Measurements from ENCODE around the gene MYO5B. TPM values are rescaled to one million over a fixed set of nuclear protein-coding genes. Genes with fewer than 3 reads are reported as not detected.

The MYO5B gene
- total RNA-seq, 5 donors from 2014 or later (not counting 1 experiment from before 2014, with no cell fraction given), result 0.09 to 0.72 (median 0.50) TPM; not detected in 2

DNA sequence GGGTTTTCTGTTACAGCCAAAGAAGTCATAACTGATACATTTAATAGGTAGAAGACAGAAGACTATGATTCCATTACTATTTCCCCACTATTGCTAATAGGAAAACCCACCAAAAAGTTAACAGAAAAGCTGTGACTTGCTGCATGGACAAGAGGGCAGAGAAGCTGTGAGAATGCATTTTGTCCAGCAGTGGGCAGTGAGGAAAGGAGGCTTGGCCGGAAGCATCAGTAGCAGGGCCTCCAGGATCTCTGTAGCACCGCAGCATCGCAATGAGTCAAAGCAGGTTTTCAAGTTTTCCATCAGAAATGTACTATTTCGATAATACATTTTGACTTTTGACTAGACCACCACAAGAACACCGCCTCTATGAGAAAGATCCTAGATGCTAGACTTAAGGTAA is 24.9 kb downstream of the MYO5B start:
- H3K9me3 Mint-ChIP-seq, result no peaks in the 10 kb centered on the region
- no peak overlapping the region for H3K4me3 ChIP-seq (ENCODE audit: control insufficient read depth in 1 of 2, extremely low read depth in 1 of 2, low read length in 1 of 2)
- CTCF ChIA-PET, result no interaction called here
- no CpG with 5 or more reads among the region's 5 CpGs for WGBS (ENCODE audit: insufficient coverage)
- peaks cover 0 to 3% (median 0%) of the 10 kb centered on the region in 3 donors for H3K4me1 Mint-ChIP-seq
- H3K36me3 ChIP-seq (ENCODE audit: control insufficient read depth in 2 of 2, extremely low read depth in 1 of 2, insufficient read depth in 1 of 2, low read length in 1 of 2), result no peaks in the 10 kb centered on the region
- H3K36me3 Mint-ChIP-seq, result no peaks in the 10 kb centered on the region
- H3K27me3 ChIP-seq (replicated peaks in 1 of 2; ENCODE audit: control insufficient read depth in 2 of 2, extremely low read depth in 1 of 2, insufficient read depth in 2 of 2, low read length in 1 of 2), result peaks cover 0 to 8% of the 10 kb centered on the region in 2 experiments
- H3K4me1 ChIP-seq (ENCODE audit: control insufficient read depth in 1 of 2, extremely low read depth in 1 of 2, insufficient read depth in 2 of 2, low read length in 2 of 2), result no peaks in the 10 kb centered on the region
- no peak overlapping the region for H3K27ac ChIP-seq (ENCODE audit: low read length)
- peaks cover 24 to 28% of the 10 kb centered on the region in 2 donors for H3K27me3 Mint-ChIP-seq
- DNase-seq (no peak), ATAC-seq (replicated peaks in 1 of 4) (no peak)
- H3K27ac Mint-ChIP-seq, result no peak overlapping the region
- POLR2A ChIA-PET, result no interaction called here
- H3K9me3 ChIP-seq, result no peaks in the 10 kb centered on the region
- H3K4me3 Mint-ChIP-seq, result no peak overlapping the region

DNA sequence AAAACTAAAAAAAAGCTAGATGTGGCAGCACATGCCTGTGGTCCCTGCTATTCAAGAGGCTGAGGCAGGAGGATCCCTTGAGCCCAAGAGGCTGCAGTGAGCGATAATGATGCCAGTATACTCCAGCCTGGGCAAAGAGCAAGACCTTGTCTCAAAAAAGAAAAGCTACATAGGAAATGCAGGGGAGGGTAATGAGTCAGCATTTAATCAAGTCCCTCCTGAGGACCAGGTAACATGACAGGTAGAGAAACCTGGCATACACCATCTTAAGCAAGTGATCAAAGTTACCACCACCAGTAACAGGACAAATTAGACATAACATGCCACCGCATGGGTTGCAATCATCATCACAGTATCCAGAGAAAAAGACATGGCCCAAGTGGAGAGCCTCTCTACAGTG is 25.8 kb downstream of the MYO5B start:
- Histone ChIP-seq H3K27me3 (replicated peaks in 1 of 2; ENCODE audit: control insufficient read depth in 2 of 2, extremely low read depth in 1 of 2, insufficient read depth in 2 of 2, low read length in 1 of 2) (peaks cover 0 to 9% of the 10 kb centered on the region in 2 experiments), H3K4me3 (ENCODE audit: control insufficient read depth in 1 of 2, extremely low read depth in 1 of 2, low read length in 1 of 2) (no peak overlapping the region), H3K27ac (ENCODE audit: low read length) (no peak overlapping the region), H3K9me3 (no peaks in the 10 kb centered on the region), H3K4me1 (ENCODE audit: control insufficient read depth in 1 of 2, extremely low read depth in 1 of 2, insufficient read depth in 2 of 2, low read length in 2 of 2) (no peaks in the 10 kb centered on the region), H3K36me3 (ENCODE audit: control insufficient read depth in 2 of 2, extremely low read depth in 1 of 2, insufficient read depth in 1 of 2, low read length in 1 of 2) (no peaks in the 10 kb centered on the region)
- Mint-ChIP-seq H3K27ac (no peak overlapping the region), H3K27me3 (peaks cover 27 to 28% of the 10 kb centered on the region in 2 donors), H3K9me3 (no peaks in the 10 kb centered on the region), H3K4me1 (peaks cover 0 to 3% (median 0%) of the 10 kb centered on the region in 3 donors), H3K36me3 (no peaks in the 10 kb centered on the region), H3K4me3 (no peak overlapping the region)
- ATAC-seq (replicated peaks in 1 of 4) (no peak), DNase-seq (no peak)
- ChIA-PET POLR2A (no interaction called here), CTCF (no interaction called here)
- 86% methylated on average over 1 of the region's 2 CpGs for WGBS (ENCODE audit: insufficient coverage)

DNA sequence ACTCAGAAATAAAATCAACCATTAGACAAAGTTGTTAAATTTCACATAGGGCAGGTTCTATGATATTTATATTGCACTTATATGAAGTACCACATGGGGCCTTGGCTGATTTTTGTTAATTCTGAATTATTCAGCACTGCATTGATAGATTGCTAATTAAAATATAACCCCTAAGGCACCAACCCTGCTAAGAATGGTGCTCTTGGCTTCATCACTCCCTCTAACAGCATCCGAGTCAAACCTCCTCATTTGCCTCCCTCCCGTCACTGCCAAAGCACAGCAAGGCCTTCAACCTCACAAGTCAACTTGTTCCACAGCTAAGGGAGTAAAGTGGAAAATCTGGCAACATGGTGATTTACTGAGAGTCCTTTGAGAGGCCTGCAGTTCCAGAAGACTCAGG is 27.0 kb downstream of the MYO5B start:
- DNase-seq (no peak), ATAC-seq (replicated peaks in 1 of 4) (no peak)
- no peaks in the 10 kb centered on the region for H3K36me3 Mint-ChIP-seq
- Histone ChIP-seq H3K9me3 (no peaks in the 10 kb centered on the region), H3K4me3 (ENCODE audit: control insufficient read depth in 1 of 2, extremely low read depth in 1 of 2, low read length in 1 of 2) (no peak overlapping the region), H3K36me3 (ENCODE audit: control insufficient read depth in 2 of 2, extremely low read depth in 1 of 2, insufficient read depth in 1 of 2, low read length in 1 of 2) (no peaks in the 10 kb centered on the region), H3K27me3 (replicated peaks in 1 of 2; ENCODE audit: control insufficient read depth in 2 of 2, extremely low read depth in 1 of 2, insufficient read depth in 2 of 2, low read length in 1 of 2) (peaks cover 0 to 6% of the 10 kb centered on the region in 2 experiments), H3K27ac (ENCODE audit: low read length) (no peak overlapping the region), H3K4me1 (ENCODE audit: control insufficient read depth in 1 of 2, extremely low read depth in 1 of 2, insufficient read depth in 2 of 2, low read length in 2 of 2) (no peaks in the 10 kb centered on the region)
- no peak overlapping the region for H3K4me3 Mint-ChIP-seq
- H3K9me3 Mint-ChIP-seq, result no peaks in the 10 kb centered on the region
- peaks cover 30 to 34% of the 10 kb centered on the region in 2 donors for H3K27me3 Mint-ChIP-seq
- ChIA-PET POLR2A (interaction anchor here (0.5 kb wide), 2 partner anchors 22 to 736 kb away, joined by 3 to 7 read pairs; no protein-coding TSS in a partner anchor), CTCF (no interaction called here)
- no CpG with 5 or more reads among the region's 2 CpGs for WGBS (ENCODE audit: insufficient coverage)
- no peak overlapping the region for H3K27ac Mint-ChIP-seq
- H3K4me1 Mint-ChIP-seq, result peaks cover 0 to 3% (median 0%) of the 10 kb centered on the region in 3 donors

DNA sequence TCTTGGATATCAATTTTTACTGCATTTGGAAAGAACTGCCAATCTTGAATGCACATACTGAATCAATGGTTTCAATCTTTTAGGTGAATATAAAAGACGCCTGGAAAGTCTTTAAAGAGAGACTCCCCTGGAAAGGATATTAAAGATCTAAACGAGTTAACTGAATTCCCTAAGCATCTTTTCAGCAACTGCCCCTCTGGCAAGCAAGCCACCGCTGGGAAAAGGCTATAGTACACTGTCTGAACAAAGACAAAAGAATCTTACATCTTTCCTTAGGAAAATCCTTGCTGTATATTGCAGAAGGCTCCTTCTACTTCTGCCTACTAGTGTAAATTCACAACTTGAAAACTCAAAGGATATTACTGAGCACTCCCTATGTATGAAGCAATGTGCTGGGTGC is 28.0 kb downstream of the MYO5B start:
- no peak for ATAC-seq (replicated peaks in 1 of 4)
- peaks cover 0 to 3% (median 0%) of the 10 kb centered on the region in 3 donors for H3K4me1 Mint-ChIP-seq
- Histone ChIP-seq H3K27me3 (replicated peaks in 1 of 2; ENCODE audit: control insufficient read depth in 2 of 2, extremely low read depth in 1 of 2, insufficient read depth in 2 of 2, low read length in 1 of 2) (peaks cover 0 to 6% of the 10 kb centered on the region in 2 experiments), H3K36me3 (ENCODE audit: control insufficient read depth in 2 of 2, extremely low read depth in 1 of 2, insufficient read depth in 1 of 2, low read length in 1 of 2) (no peaks in the 10 kb centered on the region), H3K4me1 (ENCODE audit: control insufficient read depth in 1 of 2, extremely low read depth in 1 of 2, insufficient read depth in 2 of 2, low read length in 2 of 2) (no peaks in the 10 kb centered on the region), H3K27ac (ENCODE audit: low read length) (no peak overlapping the region), H3K9me3 (no peaks in the 10 kb centered on the region), H3K4me3 (ENCODE audit: control insufficient read depth in 1 of 2, extremely low read depth in 1 of 2, low read length in 1 of 2) (no peak overlapping the region)
- 65% methylated on average over 2 of the region's 3 CpGs for WGBS (ENCODE audit: insufficient coverage)
- no peak for DNase-seq
- ChIA-PET CTCF (no interaction called here), POLR2A (no interaction called here)
- no peaks in the 10 kb centered on the region for H3K9me3 Mint-ChIP-seq
- no peak overlapping the region for H3K27ac Mint-ChIP-seq
- no peak overlapping the region for H3K4me3 Mint-ChIP-seq
- no peaks in the 10 kb centered on the region for H3K36me3 Mint-ChIP-seq
- peaks cover 28 to 36% of the 10 kb centered on the region in 2 donors for H3K27me3 Mint-ChIP-seq

DNA sequence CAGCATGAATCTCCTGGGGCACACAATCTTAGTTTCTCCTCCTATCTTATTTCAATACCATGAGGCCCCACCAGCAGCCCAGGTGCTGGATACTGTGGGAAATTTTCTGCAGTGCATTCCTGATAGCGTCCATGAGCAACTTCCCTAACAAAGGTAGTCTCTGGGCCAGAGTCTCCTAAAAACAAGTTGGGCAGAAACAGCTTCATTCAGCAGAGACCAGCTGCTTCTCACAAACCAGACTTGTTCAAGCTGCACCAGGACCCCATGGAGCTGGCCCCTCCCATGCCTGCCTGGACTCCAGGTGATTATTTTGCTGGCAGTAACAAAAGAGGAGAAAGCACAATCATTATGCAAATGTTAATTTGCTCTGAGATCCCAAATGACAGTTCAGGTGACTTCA is 31.4 kb downstream of the MYO5B start:
- Mint-ChIP-seq H3K9me3 (no peaks in the 10 kb centered on the region), H3K27me3 (peaks cover 38 to 45% of the 10 kb centered on the region in 2 donors), H3K4me3 (no peak overlapping the region), H3K27ac (no peak overlapping the region), H3K36me3 (no peaks in the 10 kb centered on the region), H3K4me1 (no peaks in the 10 kb centered on the region)
- no peaks in the 10 kb centered on the region for H3K4me1 ChIP-seq (ENCODE audit: control insufficient read depth in 1 of 2, extremely low read depth in 1 of 2, insufficient read depth in 2 of 2, low read length in 2 of 2)
- no peak overlapping the region for H3K27ac ChIP-seq (ENCODE audit: low read length)
- POLR2A ChIA-PET, result no interaction called here
- ATAC-seq (replicated peaks in 1 of 4) (no peak), DNase-seq (no peak)
- no peaks in the 10 kb centered on the region for H3K36me3 ChIP-seq (ENCODE audit: control insufficient read depth in 2 of 2, extremely low read depth in 1 of 2, insufficient read depth in 1 of 2, low read length in 1 of 2)
- peaks cover 0 to 28% of the 10 kb centered on the region in 2 experiments for H3K27me3 ChIP-seq (replicated peaks in 1 of 2; ENCODE audit: control insufficient read depth in 2 of 2, extremely low read depth in 1 of 2, insufficient read depth in 2 of 2, low read length in 1 of 2)
- CTCF ChIA-PET, result no interaction called here
- H3K4me3 ChIP-seq (ENCODE audit: control insufficient read depth in 1 of 2, extremely low read depth in 1 of 2, low read length in 1 of 2), result no peak overlapping the region
- no peaks in the 10 kb centered on the region for H3K9me3 ChIP-seq
- WGBS (ENCODE audit: insufficient coverage), result 80% methylated on average over 1 of the region's 1 CpG

DNA sequence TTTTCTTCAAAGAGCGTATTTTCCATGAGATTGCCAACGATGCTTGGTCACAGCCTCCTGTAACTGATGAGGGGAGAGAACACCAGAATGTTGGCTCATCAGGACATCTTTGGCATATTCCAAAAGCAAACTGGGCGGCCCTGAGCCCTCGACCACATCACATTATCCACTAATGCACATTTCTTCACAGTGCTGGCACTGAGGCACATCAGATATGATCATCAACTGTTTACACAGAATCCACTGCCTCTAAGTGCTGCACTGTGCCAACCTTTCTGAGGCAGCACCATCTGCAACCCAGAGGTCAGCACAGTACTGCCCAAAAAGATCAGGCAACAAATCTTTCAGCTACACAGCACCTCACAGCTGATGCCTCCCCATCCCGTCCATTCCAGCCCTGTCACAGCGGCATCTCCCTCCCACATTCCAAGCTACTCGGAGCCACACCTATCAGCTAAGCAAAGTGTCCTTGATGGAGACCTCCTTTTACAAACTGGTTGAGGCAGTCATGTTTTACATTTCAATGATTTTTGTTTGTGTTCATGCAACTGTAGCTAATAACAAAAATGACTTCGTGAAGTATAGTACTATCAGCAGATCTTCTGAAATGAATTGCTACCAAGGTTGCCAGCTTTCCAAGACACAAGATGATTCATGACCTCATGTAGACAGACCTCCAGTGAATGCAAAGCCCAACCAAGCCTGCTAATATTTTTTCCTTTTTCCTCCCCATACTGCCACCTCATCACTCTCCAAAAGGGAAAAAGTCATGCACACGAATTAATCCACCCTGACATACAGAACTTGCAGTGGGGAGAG is 32.3 kb downstream of the MYO5B start:
- Histone ChIP-seq H3K9me3 (no peaks in the 10 kb centered on the region), H3K4me3 (ENCODE audit: control insufficient read depth in 1 of 2, extremely low read depth in 1 of 2, low read length in 1 of 2) (no peak overlapping the region), H3K27me3 (replicated peaks in 1 of 2; ENCODE audit: control insufficient read depth in 2 of 2, extremely low read depth in 1 of 2, insufficient read depth in 2 of 2, low read length in 1 of 2) (peaks cover 0 to 28% of the 10 kb centered on the region in 2 experiments), H3K36me3 (ENCODE audit: control insufficient read depth in 2 of 2, extremely low read depth in 1 of 2, insufficient read depth in 1 of 2, low read length in 1 of 2) (no peaks in the 10 kb centered on the region), H3K4me1 (ENCODE audit: control insufficient read depth in 1 of 2, extremely low read depth in 1 of 2, insufficient read depth in 2 of 2, low read length in 2 of 2) (no peaks in the 10 kb centered on the region), H3K27ac (ENCODE audit: low read length) (no peak overlapping the region)
- Mint-ChIP-seq H3K4me3 (no peak overlapping the region), H3K4me1 (no peaks in the 10 kb centered on the region), H3K36me3 (no peaks in the 10 kb centered on the region), H3K9me3 (no peaks in the 10 kb centered on the region), H3K27me3 (peaks cover 37 to 44% of the 10 kb centered on the region in 2 donors), H3K27ac (no peak overlapping the region)
- WGBS (ENCODE audit: insufficient coverage), result 70% methylated on average over 6 of the region's 9 CpGs
- POLR2A ChIA-PET, result no interaction called here
- no peak for ATAC-seq (replicated peaks in 1 of 4)
- CTCF ChIA-PET, result no interaction called here
- no peak for DNase-seq
